GM18519 (cell line): ENCODE results near the gene FCRL5.
"Not testable (repeated sequence)": the region's sequence is repeated elsewhere in the genome, so short reads cannot be mapped to it uniquely, and the experiment has no call there.

Experiments used
- ATAC-seq: cut with Tn5 transposase; IDR thresholded peaks from one replicate; pipeline ENCODE4 v1.9.1; 2021; ENCODE audit warnings: mild to moderate bottlenecking, moderate library complexity; ENCODE audit not compliant: unreplicated experiment, low FRiP score

The FCRL5 gene

GRCh38 chr1:157490467-157491165 is 61.7 kb downstream of the FCRL5 start:
- ATAC-seq = no peak

DNA sequence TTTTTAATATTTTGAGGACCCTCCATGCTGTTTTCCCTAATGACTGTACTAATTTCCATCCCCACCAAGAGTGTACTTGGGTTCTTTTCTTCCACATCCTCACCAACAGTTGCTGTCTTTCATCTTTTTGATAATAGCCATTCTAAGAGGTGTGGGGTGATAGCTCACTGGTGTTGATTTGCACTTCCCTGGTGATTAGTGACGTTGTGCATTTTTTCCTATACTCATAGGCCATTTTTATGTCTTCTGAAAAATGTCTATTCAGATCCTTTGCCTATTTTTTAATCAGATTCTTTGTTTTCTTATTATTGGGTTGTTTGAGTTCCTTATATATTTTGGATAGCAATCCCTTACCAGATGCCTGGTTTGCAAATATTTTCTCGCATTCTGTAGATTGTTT is 64.2 kb downstream of the FCRL5 start:
- no peak for ATAC-seq

DNA sequence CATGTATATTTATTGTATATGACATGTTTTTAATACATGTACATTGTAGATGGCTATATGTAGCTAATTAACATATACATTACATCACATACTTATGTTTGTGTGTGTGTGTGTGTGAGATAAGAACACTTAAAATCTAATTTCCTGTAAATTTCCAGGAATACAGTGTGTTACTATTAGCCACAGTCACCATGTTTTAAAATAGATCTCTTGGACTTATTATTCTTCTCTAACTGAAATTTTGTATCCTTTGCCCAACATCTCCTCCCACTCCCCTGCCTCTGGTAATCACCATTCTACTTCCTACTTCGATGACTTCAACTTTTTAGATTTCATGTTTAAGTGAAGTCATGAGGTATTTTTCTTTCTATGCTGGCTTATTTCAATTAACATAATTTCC is 64.8 kb downstream of the FCRL5 start:
- ATAC-seq = no peak

DNA sequence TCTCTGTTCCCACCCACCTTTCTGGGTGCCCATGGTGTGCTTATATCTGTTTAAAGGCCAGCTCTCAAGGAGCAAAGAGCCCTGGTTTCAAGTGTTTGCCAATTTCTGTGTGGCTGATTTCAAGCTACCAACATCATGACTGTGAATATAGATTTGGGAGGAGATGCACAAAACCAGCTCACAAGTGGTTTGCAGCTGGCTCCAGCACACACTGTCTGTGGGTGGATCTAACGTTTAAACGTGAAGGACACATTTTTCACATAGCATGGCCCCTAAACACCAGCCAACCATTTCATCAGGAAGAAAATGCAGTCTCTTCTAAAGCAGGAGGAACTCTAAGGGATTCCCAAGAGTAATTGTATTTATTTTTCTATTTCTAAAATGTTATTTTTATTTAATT is 65.2 kb downstream of the FCRL5 start:
- no peak for ATAC-seq

- ATAC-seq = not testable (repeated sequence)
Measured at GRCh38 chr1:157486400-157486799, 65.9 kb downstream of the FCRL5 start.

GRCh38 chr1:157485793-157486192 is 66.5 kb downstream of the FCRL5 start:
- no peak for ATAC-seq

GRCh38 chr1:157484573-157484972 is 67.7 kb downstream of the FCRL5 start:
- no peak for ATAC-seq

GRCh38 chr1:157483635-157484034 is 68.7 kb downstream of the FCRL5 start:
- no peak for ATAC-seq

- no peak for ATAC-seq
Measured at GRCh38 chr1:157482717-157483116, 69.6 kb downstream of the FCRL5 start.

GRCh38 chr1:157482174-157482573 is 70.1 kb downstream of the FCRL5 start:
- no peak for ATAC-seq

DNA sequence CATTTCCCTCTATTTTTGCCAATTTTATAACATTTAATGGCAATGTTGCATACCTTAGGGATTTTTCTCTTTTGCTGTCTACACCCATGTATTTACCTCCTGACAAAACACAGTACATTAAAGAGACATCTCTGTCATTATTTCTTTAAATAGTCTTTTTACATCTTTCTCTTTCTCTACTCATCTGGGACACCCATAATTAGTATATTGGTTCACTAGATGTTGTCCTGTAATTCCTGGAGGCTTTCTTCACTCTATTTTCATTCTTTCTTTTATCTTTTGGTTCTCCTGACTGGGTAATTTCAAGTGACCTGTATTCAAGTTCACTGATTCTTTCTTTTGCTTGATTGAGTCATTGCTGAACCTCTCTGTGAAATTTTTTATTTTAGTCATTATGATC is 74.3 kb downstream of the FCRL5 start:
- ATAC-seq = no peak

- no peak for ATAC-seq
Measured at GRCh38 chr1:157477419-157477818, 74.9 kb downstream of the FCRL5 start.

DNA sequence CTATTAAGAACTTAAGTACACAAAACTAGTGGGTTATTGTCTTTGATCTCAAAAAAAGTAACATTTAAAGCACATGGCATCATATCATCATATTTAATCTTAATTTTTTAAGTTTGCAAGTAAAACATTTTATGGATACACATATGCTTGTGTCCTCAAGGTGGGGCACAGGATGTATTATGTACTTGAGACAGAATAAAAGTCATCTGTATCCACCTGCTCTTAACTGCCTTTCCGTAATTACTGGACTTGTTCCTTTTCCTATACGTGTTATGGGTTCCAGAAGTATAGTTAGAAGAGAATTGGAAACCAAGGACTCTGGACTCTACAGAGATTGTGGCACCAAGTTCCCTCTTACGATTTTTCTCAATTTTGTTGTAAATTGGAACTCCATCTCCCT is 79.4 kb downstream of the FCRL5 start:
- ATAC-seq = no peak

DNA sequence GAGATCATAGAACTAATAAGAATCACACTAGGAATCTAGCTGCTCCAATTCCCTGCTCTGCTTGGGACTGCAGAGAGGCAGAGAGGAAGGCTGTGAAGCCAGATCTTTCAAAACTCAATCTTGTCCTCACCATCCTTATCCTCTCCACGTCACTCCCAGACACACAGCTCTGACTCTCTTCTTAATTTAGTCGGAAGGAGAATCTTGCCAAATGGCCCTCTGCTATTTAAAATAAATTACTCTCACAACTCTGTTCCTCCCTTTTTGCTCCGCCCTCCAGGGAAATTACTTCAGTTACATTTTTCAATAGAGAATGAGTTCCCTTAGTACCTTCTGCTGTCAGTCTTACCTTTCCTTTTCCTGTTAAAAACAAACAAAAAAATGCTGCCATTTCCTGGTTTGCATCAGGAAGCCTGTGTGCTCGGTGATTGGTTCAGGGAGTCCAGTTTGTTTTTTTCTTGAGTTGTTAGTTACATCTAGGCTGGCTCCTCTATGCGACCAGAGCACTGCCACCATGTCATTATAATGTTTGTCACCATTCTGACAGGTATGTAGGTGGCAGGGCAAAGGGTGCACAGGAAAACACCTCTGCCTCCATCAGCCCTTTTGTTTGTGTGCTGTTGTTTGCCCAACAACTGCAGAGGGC is 80.1 kb downstream of the FCRL5 start:
- ATAC-seq = no peak

- no peak for ATAC-seq
Measured at GRCh38 chr1:157471531-157471930, 80.8 kb downstream of the FCRL5 start.

- no peak for ATAC-seq
Measured at GRCh38 chr1:157469752-157470675, 82.3 kb downstream of the FCRL5 start.

- no peak for ATAC-seq
Measured at GRCh38 chr1:157469300-157469699, 83.0 kb downstream of the FCRL5 start.

DNA sequence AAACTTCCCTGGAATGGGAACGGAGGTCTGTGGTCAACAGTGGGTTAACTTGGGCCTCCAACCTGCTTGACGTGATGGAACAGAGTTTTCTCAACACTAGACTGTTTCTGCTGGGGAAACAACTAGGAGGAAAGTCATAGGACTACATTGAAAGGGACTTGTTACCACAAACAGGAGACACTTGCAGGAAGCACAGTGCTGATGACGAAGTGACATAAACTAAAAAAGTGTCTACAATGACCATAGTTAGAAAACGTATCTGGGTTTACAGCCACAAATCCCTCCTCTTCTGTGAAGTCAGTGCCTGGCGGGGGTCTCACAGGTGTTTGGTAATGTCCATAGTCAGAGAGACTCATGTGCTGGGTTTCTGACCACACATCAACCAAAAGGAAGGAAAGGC is 86.3 kb downstream of the FCRL5 start:
- ATAC-seq = no peak
